CD4-positive, alpha-beta T cell (primary cell): ENCODE measurements around the gene CRIM1. TPM values are rescaled to one million over a fixed set of nuclear protein-coding genes. Genes with fewer than 3 reads are reported as not detected.

ENCODE experiments used
- ATAC-seq: fragments of 200-7000 bp; cut with Tn5 transposase; one replicate; pipeline ENCODE4 v1.10.0; 2022; ENCODE audit warnings: mild to moderate bottlenecking; ENCODE audit not compliant: poor library complexity
- CTCF ChIA-PET: fragments of 350-600 bp; sonication (Branson Sonifier 250); formaldehyde crosslinking; loops from one replicate; lab custom pipeline; 2021; ENCODE audit warnings: antibody characterized with exemption, inconsistent platforms; lab: Charles Lee
- POLR2A ChIA-PET: fragments of 350-600 bp; sonication (Branson Sonifier 250); formaldehyde crosslinking; loops from one replicate; lab custom pipeline; 2021; ENCODE audit warnings: antibody characterized with exemption, inconsistent platforms; lab: Charles Lee
- DNase-seq, 14 experiments: peaks; one replicate each; pipeline ENCODE4 v3.0.0-alpha.2; 2013 to 2020; ENCODE audit warnings: mixed read lengths in 2 of 14
- H3K27ac ChIP-seq, 2 donors: one replicate each; pipeline versions ENCODE4 v1.5.1 to v1.7.0; 2013; ENCODE audit warnings: low read length in 2 of 2, low read depth in 1 of 2, mild to moderate bottlenecking in 1 of 2
- H3K27me3 ChIP-seq, 2 experiments: 1 replicate in 1 of 2; 2 replicates in 1 of 2; pipeline versions ENCODE4 v1.6.1 to v1.7.0; 2013; ENCODE audit warnings: low read length in 2 of 2, control low read depth in 1 of 2, mild to moderate bottlenecking in 1 of 2, moderate library complexity in 1 of 2; ENCODE audit not compliant: insufficient read depth in 2 of 2, control insufficient read depth in 1 of 2
- H3K36me3 ChIP-seq: one replicate; pipeline ENCODE4 v1.6.1; 2013; ENCODE audit warnings: low read length, control low read depth; ENCODE audit not compliant: insufficient read depth
- H3K4me1 ChIP-seq: one replicate; pipeline ENCODE4 v1.6.1; 2013; ENCODE audit warnings: low read length, control low read depth; ENCODE audit not compliant: insufficient read depth
- H3K4me3 ChIP-seq: one replicate; pipeline ENCODE4 v1.5.1; 2013; ENCODE audit warnings: mild to moderate bottlenecking, low read length, moderate library complexity
- H3K9me3 ChIP-seq, 2 experiments: 1 replicate in 1 of 2; 2 replicates in 1 of 2; pipeline versions ENCODE4 v1.6.1 to v1.7.0; 2013; ENCODE audit warnings: low read length in 2 of 2, mild to moderate bottlenecking in 2 of 2, control low read depth in 1 of 2, moderate library complexity in 1 of 2; ENCODE audit not compliant: control insufficient read depth in 1 of 2, insufficient read depth in 1 of 2
- H3K27ac Mint-ChIP-seq: one replicate; pipeline ENCODE4 v1.8.0; 2020; ENCODE audit warnings: mixed read lengths
- H3K27me3 Mint-ChIP-seq: one replicate; pipeline ENCODE4 v1.8.0; 2021; ENCODE audit warnings: mixed read lengths
- H3K36me3 Mint-ChIP-seq: one replicate; pipeline ENCODE4 v1.8.0; 2021; ENCODE audit warnings: low read depth, mixed read lengths
- H3K4me1 Mint-ChIP-seq: one replicate; pipeline ENCODE4 v1.8.0; 2021; ENCODE audit warnings: low read depth, mixed read lengths
- H3K4me3 Mint-ChIP-seq: one replicate; pipeline ENCODE4 v1.8.0; 2020; ENCODE audit warnings: mild to moderate bottlenecking, mixed read lengths
- H3K9me3 Mint-ChIP-seq: one replicate; pipeline ENCODE4 v1.8.0; 2020; ENCODE audit warnings: mixed read lengths
- intact Hi-C, 2 experiments: fragments of 100-400 bp; cut with DNase I in 1 of 2; cut with micrococcal nuclease in 1 of 2; formaldehyde crosslinking; loops; one replicate each; pipeline versions ENCODE4 v1.15.1 to v1.9.0; 2023 to 2025; cut with DNase I, micrococcal nuclease
- total RNA-seq, 174 experiments: library from RNA in 2 of 174; stranded (reverse) in 2 of 174; gene quantifications; one replicate each; pipeline ENCODE4 v1.2.3 and lab custom pipeline; 2021 to 2026
- TF ChIP-seq, protein P1 (sequence below): fragments of 200-600 bp; IDR thresholded peaks from one replicate; pipeline ENCODE4 v1.8.0; 2022; ENCODE audit warnings: antibody characterized with exemption, mild to moderate bottlenecking

The CRIM1 gene
- total RNA-seq, 2 experiments from 2014 or later, result 1.1 to 1.7 TPM

DNA sequence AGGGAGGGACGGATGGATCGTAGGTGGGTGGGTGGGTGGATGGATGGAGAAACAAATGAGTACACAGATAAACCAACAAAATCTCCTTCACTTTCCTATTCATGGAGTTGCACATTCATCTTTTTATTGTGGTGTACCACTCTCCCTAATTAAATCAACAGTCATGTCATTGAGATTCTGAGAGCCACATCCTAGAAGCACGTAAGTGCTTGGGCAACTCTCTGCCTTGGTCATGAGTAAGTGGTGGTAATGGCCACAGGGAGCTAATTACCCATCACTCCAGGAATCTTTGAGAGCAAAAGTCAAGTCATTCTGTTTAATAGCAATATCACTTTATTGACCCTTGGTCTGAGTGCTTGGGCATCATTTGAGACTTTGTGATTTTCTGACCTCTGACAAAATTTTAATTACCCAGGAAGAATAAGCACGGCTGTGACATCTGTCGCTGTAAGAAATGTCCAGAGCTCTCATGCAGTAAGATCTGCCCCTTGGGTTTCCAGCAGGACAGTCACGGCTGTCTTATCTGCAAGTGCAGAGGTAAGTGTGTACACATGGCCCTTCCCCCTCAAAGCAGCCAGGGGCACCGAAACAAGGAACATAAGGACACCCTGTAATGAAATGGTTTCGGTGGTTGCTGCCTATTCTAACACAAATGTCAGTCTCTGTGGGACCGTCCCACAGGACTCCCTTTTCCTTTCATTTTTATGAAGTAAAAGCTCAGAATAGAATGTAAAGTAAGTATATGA lies 156.5 kb downstream of the CRIM1 start:
- TF ChIP-seq, protein P1, sequence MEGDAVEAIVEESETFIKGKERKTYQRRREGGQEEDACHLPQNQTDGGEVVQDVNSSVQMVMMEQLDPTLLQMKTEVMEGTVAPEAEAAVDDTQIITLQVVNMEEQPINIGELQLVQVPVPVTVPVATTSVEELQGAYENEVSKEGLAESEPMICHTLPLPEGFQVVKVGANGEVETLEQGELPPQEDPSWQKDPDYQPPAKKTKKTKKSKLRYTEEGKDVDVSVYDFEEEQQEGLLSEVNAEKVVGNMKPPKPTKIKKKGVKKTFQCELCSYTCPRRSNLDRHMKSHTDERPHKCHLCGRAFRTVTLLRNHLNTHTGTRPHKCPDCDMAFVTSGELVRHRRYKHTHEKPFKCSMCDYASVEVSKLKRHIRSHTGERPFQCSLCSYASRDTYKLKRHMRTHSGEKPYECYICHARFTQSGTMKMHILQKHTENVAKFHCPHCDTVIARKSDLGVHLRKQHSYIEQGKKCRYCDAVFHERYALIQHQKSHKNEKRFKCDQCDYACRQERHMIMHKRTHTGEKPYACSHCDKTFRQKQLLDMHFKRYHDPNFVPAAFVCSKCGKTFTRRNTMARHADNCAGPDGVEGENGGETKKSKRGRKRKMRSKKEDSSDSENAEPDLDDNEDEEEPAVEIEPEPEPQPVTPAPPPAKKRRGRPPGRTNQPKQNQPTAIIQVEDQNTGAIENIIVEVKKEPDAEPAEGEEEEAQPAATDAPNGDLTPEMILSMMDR, result no peak
- intact Hi-C loops, result no loop called here
- no peak for ATAC-seq
- H3K4me3 ChIP-seq, result no peak overlapping the region
- no peaks in the 10 kb centered on the region for H3K9me3 Mint-ChIP-seq
- no peaks in the 10 kb centered on the region for H3K27me3 Mint-ChIP-seq
- H3K27me3 ChIP-seq, result no peaks in the 10 kb centered on the region
- DNase-seq, result no peak
- H3K36me3 Mint-ChIP-seq, result no peaks in the 10 kb centered on the region
- no peaks in the 10 kb centered on the region for H3K4me1 Mint-ChIP-seq
- POLR2A ChIA-PET, result interaction anchor here (0.6 kb wide), 1 partner anchor 83 kb away, joined by 3 read pairs; no protein-coding TSS in a partner anchor
- CTCF ChIA-PET, result no interaction called here
- no peaks in the 10 kb centered on the region for H3K36me3 ChIP-seq
- no peak overlapping the region for H3K27ac ChIP-seq
- H3K27ac Mint-ChIP-seq, result no peak overlapping the region
- H3K4me3 Mint-ChIP-seq, result no peak overlapping the region
- H3K9me3 ChIP-seq, result no peaks in the 10 kb centered on the region
- no peaks in the 10 kb centered on the region for H3K4me1 ChIP-seq

DNA sequence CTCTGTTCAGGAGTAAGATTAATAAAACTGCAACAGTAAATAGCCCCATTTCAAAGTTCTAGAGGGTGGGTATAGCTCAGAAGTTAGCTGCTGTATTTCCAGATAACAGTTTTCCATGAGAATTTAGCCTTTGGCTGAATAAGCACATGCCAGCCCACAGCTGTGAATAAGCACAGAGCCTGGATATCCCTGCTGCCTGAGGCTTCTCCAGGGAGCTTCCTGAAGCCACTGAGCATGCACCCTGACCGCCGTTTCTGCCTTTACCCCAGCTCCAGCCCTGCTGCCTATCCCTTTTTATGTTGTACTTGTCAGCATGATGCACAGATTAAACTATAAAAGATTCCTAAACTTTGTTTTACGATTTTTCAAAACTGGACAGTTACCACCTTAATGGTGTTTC lies 157.1 kb downstream of the CRIM1 start:
- H3K4me1 Mint-ChIP-seq, result no peaks in the 10 kb centered on the region
- Histone ChIP-seq H3K4me3 (no peak overlapping the region), H3K4me1 (no peaks in the 10 kb centered on the region), H3K27me3 (no peaks in the 10 kb centered on the region), H3K9me3 (no peaks in the 10 kb centered on the region), H3K36me3 (no peaks in the 10 kb centered on the region), H3K27ac (no peak overlapping the region)
- no peaks in the 10 kb centered on the region for H3K9me3 Mint-ChIP-seq
- no peaks in the 10 kb centered on the region for H3K27me3 Mint-ChIP-seq
- no peak for DNase-seq
- ChIA-PET POLR2A (interaction anchor here (0.6 kb wide), 1 partner anchor 83 kb away, joined by 3 read pairs; no protein-coding TSS in a partner anchor), CTCF (no interaction called here)
- intact Hi-C loops, result no loop called here
- H3K4me3 Mint-ChIP-seq, result no peak overlapping the region
- no peaks in the 10 kb centered on the region for H3K36me3 Mint-ChIP-seq
- ATAC-seq, result no peak
- no peak overlapping the region for H3K27ac Mint-ChIP-seq
- TF ChIP-seq, protein P1, result no peak

DNA sequence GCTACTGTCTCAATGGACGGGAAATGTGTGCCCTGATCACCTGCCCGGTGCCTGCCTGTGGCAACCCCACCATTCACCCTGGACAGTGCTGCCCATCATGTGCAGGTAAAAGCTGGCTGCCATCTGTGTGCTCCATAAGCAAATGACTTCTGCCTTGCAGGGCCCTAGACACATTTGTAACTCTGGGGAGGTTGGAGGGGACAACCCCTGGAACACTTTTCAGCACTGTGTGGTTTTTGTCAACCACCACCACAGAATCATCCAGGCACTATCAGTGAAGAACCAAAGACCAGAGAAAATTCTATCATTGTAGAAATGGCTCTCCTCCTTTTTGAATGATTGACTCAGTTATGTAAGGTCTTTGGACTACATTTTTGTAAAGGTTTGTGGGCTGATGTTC lies 158.1 kb downstream of the CRIM1 start:
- Histone ChIP-seq H3K27ac (no peak overlapping the region), H3K36me3 (no peaks in the 10 kb centered on the region), H3K4me1 (no peaks in the 10 kb centered on the region), H3K27me3 (no peaks in the 10 kb centered on the region), H3K4me3 (no peak overlapping the region), H3K9me3 (no peaks in the 10 kb centered on the region)
- ChIA-PET POLR2A (no interaction called here), CTCF (no interaction called here)
- Mint-ChIP-seq H3K36me3 (no peaks in the 10 kb centered on the region), H3K27me3 (no peaks in the 10 kb centered on the region), H3K4me3 (no peak overlapping the region), H3K27ac (no peak overlapping the region), H3K4me1 (no peaks in the 10 kb centered on the region), H3K9me3 (no peaks in the 10 kb centered on the region)
- ATAC-seq (no peak), DNase-seq (no peak)
- TF ChIP-seq, protein P1, result no peak
- intact Hi-C loops, result no loop called here
